HL-60 (cell line): ENCODE measurements around the gene CRYBG2.

Experiments used
- POLR2AphosphoS5 ChIP-seq: IDR thresholded peaks from 2 replicates; pipeline ENCODE4 v1.6.1; 2012; ENCODE audit warnings: low read depth
- TF ChIP-seq, protein P1 (sequence below): IDR thresholded peaks from one replicate; pipeline ENCODE4 v1.5.1; 2011; ENCODE audit warnings: low read length, control low read depth, inconsistent platforms; ENCODE audit not compliant: insufficient read depth

DNA sequence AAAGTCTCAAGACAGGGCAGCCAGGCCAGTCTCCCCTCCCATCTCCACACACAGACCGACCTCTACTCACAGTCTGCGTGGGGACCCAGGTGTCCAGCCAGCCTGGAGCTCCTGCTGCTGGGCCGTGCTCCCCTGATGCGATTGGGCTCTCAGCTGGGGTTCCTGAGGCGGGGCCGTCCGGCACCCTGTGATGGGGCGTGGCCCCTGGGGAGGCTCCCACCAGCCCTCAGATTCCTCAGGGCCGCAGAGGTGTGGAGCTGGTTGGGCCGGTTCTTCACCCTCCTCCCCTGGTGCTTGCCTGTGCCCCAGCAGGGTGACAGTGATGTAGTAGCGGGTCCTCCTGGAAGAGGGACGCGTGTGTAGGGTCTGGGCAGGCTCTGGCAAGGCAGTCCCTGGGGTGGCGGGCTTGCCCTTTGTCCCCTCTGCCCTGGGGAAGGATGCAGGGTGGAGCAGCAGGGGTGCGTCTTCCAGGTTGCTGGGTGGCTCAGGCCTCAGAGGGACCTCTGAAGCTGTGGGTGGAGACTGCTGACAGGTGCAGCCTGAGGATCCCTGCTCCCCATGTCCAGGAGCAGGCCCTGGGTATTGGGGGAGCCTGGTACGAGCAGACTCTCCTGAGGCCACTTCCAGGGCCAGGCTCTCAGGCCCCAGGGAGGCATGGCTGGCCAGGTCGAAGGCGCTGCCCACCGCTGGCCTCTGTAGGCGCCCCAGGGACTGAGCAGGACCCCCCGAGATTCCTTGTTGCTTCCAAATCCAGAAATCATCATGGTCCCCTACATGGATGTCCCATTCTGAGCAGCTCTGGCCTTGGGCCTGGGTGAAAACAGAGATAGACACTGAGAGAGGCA, at the start of gene CRYBG2:
- TF ChIP-seq, protein P1, sequence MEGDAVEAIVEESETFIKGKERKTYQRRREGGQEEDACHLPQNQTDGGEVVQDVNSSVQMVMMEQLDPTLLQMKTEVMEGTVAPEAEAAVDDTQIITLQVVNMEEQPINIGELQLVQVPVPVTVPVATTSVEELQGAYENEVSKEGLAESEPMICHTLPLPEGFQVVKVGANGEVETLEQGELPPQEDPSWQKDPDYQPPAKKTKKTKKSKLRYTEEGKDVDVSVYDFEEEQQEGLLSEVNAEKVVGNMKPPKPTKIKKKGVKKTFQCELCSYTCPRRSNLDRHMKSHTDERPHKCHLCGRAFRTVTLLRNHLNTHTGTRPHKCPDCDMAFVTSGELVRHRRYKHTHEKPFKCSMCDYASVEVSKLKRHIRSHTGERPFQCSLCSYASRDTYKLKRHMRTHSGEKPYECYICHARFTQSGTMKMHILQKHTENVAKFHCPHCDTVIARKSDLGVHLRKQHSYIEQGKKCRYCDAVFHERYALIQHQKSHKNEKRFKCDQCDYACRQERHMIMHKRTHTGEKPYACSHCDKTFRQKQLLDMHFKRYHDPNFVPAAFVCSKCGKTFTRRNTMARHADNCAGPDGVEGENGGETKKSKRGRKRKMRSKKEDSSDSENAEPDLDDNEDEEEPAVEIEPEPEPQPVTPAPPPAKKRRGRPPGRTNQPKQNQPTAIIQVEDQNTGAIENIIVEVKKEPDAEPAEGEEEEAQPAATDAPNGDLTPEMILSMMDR: no peak
- TF ChIP-seq POLR2AphosphoS5: no peak
